SK-N-SH treated with all-trans-retinoic acid at 6 μM for 48 hours (cell line): ENCODE results near the gene ZBTB49.

Experiments
- ATAC-seq: fragments of 200-7000 bp; cut with Tn5 transposase; 3 replicates; pipeline ENCODE4 v1.9.1; 2020; ENCODE audit warnings: mild to moderate bottlenecking, moderate library complexity
- CSDC2 ChIP-seq: fragments of 250-450 bp; sonication (Bioruptor Pico); IDR thresholded peaks from 2 replicates; pipeline ENCODE4 v1.5.0; 2020; ENCODE audit warnings: mild to moderate bottlenecking, moderate library complexity
- ZC3H10 ChIP-seq: fragments of 250-450 bp; sonication (Bioruptor Pico); IDR thresholded peaks from 2 replicates; pipeline ENCODE4 v1.5.1; 2021; ENCODE audit warnings: mild to moderate bottlenecking, moderate library complexity
- ZFP3 ChIP-seq: fragments of 250-450 bp; sonication (Bioruptor Pico); IDR thresholded peaks from 2 replicates; pipeline ENCODE4 v1.5.0; 2020; ENCODE audit warnings: mild to moderate bottlenecking, moderate library complexity
- ZNF565 ChIP-seq: fragments of 450-650 bp; formaldehyde crosslinking; conservative IDR thresholded peaks from 2 replicates; pipeline ENCODE4 v1.5.0; 2020; ENCODE audit warnings: low read depth, mild to moderate bottlenecking, moderate library complexity

The ZBTB49 gene

DNA sequence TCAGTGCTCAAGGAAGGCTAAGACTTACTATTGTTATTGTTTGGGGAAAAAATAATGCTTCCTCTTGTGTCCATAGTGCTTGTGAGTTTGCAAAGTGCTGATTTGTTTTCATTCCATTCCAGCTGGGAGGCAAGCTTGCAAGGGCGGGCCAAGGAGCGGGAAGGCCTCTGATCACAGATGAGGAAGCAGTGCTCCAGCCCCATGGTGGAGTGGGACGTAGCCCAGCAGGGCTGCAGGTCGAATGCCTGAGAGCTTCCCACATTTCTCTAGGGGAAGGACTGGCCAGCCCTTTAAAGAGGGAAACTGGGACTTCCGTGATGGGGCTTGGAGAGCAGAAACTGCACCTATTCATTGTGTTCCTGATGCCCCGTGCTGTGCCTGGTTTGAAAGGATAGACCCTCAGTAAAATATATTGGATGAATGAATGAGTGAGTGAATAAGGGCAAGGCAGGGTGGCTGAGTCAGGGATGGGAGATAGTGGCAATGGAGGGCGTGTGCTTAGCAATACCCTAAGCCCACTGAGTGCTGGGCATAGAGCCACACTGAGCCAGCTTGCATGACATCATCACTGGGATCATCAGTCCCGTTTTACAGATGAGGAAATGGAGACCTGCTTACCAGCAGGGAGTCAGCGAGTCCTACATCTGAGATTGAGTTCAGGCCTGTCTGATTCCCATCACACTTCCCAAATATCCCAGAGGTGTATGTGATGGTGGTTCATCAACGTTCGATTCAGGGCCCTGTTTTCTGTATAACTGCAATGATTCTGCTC is 78.9 kb downstream of the ZBTB49 start:
- TF ChIP-seq ZNF565 (CRISPR knock-in tag) (no peak), ZFP3 (no peak), ZC3H10 (no peak), CSDC2 (CRISPR knock-in tag) (no peak)
- no peak for ATAC-seq
